Fibroblast of the aortic adventitia (primary cell): ENCODE results near the gene NUMBL. TPM values are rescaled to one million over a fixed set of nuclear protein-coding genes. Genes with fewer than 3 reads are reported as not detected.

Source experiments
- DNase-seq: peaks from one replicate; pipeline ENCODE4 v3.0.0-alpha.2; 2010; ENCODE audit warnings: low read depth
- H3K4me3 ChIP-seq: 2 replicates; pipeline ENCODE4 v1.5.1; 2011; ENCODE audit warnings: low read depth, mild to moderate bottlenecking, control low read depth, low read length, moderate library complexity
- total RNA-seq: library from RNA; depleted of rRNA; stranded (reverse); fragments of >200 nt; gene quantifications from 2 replicates; pipeline ENCODE4 v1.2.3, GENCODE V29; 2012; ENCODE audit warnings: low replicate concordance
- TF ChIP-seq, protein P1 (sequence below): IDR thresholded peaks from 2 replicates; pipeline ENCODE4 v1.5.1; 2011; ENCODE audit warnings: mild to moderate bottlenecking, low read length, control low read depth, inconsistent platforms; ENCODE audit not compliant: insufficient read depth

Gene NUMBL
- total RNA-seq, 1 donor = 51.4 TPM

DNA sequence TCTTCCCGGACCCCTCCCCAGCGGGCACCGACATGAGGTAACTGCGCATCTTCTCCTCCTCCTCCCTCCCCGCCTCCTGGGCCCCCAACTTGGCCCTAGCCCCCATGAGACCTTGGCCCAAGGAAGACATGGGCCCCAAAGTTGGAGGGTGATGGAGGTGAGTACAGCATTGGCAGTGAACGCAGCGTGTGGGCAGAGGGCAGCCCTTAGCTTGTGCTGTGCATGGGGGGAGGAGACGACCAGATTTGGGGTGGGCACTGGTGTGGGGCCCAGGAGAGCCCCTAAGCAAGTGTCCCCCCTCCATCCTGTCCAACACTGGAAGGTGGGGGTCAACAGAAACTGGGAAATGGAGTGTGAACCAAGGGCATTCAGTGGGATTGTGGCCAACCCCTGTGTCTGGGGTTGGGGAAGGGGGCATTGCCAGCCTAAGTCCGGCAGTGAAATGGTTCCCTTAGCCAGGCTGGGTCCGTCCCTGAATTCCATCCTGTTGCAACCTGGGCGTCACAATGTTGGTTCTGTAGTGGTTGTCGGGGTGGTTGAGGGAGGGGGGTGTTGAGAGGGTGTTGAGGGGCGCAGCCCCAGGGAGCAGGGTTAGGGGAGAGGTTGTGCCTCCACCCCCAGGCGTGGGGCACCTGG is 23.5 kb downstream of the NUMBL start:
- no peak for DNase-seq
- no peak overlapping the region for H3K4me3 ChIP-seq
- TF ChIP-seq, protein P1, sequence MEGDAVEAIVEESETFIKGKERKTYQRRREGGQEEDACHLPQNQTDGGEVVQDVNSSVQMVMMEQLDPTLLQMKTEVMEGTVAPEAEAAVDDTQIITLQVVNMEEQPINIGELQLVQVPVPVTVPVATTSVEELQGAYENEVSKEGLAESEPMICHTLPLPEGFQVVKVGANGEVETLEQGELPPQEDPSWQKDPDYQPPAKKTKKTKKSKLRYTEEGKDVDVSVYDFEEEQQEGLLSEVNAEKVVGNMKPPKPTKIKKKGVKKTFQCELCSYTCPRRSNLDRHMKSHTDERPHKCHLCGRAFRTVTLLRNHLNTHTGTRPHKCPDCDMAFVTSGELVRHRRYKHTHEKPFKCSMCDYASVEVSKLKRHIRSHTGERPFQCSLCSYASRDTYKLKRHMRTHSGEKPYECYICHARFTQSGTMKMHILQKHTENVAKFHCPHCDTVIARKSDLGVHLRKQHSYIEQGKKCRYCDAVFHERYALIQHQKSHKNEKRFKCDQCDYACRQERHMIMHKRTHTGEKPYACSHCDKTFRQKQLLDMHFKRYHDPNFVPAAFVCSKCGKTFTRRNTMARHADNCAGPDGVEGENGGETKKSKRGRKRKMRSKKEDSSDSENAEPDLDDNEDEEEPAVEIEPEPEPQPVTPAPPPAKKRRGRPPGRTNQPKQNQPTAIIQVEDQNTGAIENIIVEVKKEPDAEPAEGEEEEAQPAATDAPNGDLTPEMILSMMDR = no peak

- DNase-seq = no peak
- TF ChIP-seq, protein P1 = no peak
- H3K4me3 ChIP-seq = peak overlapping the region; percentile 70
These were observed 26.5 kb downstream of the NUMBL start for GRCh38 chr19:40663695-40664692.

GRCh38 chr19:40662925-40663694 is 27.3 kb downstream of the NUMBL start:
- TF ChIP-seq, protein P1 = peak; percentile 87
- H3K4me3 ChIP-seq = peak overlapping the region; percentile 70
- peak; percentile 89 for DNase-seq

DNA sequence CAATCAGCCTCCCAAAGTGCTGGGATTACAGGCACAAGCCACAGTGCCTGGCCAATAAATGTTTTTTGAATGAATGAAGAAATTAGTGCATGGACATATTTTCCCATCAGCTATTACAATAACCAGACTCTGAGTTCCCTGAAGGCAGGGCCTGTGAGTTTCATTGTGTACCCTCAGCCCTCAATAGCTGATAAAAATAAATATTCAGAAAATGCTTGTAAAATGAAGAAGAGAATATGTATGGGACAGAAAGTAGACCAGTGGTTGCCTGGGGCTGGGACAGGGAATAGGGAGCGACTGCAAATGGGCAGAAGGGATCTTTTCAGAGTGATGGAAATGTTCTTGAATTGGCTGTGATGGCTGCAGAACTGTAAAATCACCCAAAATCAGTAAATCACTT is 28.8 kb downstream of the NUMBL start:
- TF ChIP-seq, protein P1 = no peak
- no peak for DNase-seq
- no peak overlapping the region for H3K4me3 ChIP-seq

DNA sequence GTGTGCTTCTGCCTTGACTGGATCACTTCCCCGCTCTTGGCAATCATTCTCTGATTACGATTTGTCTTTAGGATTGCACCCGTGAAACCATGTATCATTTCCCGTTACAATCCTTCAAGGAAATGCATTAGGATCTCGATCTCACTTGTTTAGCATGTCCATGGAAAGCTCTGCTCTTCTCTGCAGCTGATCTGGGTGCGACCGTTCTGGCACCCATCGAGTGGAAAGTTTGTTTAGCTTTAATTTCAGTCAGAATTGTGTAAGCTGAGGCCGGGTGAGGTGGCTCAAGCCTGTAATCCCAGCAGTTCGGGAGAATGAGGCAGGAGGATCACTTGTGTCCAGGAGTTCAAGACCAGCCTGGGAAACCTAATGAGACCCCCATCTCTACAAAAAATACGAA is 30.9 kb downstream of the NUMBL start:
- DNase-seq = peak; percentile 62
- TF ChIP-seq, protein P1 = no peak
- no peak overlapping the region for H3K4me3 ChIP-seq

DNA sequence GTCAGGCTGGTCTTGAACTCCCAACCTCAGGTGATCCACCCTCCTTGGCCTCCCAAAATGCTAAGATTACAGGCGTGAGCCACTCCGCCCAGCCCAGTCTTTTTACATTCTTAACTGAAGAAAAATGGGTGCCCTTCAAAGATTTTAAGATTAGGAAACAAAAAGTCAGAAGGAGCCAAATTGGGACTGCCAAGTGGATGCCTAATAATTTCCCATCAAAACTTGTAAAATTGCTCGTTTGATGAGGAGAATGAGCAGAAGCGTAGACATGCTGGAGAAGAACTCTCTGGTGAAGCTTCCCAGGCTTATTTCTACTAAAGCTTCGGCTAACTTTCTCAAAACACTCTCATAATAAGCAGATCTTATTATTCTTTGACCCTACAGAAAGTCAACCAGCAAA is 31.3 kb downstream of the NUMBL start:
- TF ChIP-seq, protein P1 = no peak
- H3K4me3 ChIP-seq = no peak overlapping the region
- DNase-seq = peak; percentile 54
